ENCODE results near the gene CIAO3.
"Not testable (repeated sequence)": the region's sequence is repeated elsewhere in the genome, so short reads cannot be mapped to it uniquely, and the experiment has no call there.

CIAO3 gene

GRCh38 chr16:692356-693108 lies 48.3 kb downstream of the CIAO3 start:
- DNase-seq (ENCODE audit: low spot score) = no peak
- in situ Hi-C loops (cut with MboI; ENCODE audit: low pct_unique_long_range_greater_than_20kb, low sequenced_read_pairs, unreplicated experiment) = no loop called here
- TF ChIP-seq, protein P1, sequence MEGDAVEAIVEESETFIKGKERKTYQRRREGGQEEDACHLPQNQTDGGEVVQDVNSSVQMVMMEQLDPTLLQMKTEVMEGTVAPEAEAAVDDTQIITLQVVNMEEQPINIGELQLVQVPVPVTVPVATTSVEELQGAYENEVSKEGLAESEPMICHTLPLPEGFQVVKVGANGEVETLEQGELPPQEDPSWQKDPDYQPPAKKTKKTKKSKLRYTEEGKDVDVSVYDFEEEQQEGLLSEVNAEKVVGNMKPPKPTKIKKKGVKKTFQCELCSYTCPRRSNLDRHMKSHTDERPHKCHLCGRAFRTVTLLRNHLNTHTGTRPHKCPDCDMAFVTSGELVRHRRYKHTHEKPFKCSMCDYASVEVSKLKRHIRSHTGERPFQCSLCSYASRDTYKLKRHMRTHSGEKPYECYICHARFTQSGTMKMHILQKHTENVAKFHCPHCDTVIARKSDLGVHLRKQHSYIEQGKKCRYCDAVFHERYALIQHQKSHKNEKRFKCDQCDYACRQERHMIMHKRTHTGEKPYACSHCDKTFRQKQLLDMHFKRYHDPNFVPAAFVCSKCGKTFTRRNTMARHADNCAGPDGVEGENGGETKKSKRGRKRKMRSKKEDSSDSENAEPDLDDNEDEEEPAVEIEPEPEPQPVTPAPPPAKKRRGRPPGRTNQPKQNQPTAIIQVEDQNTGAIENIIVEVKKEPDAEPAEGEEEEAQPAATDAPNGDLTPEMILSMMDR (IDR thresholded peaks at IDR 0.05; ENCODE audit: extremely low read depth, insufficient read depth, missing control alignments) = no peak

- in situ Hi-C loops (cut with MboI; ENCODE audit: low pct_unique_long_range_greater_than_20kb, low sequenced_read_pairs, unreplicated experiment); DNase-seq (ENCODE audit: low spot score): not testable (repeated sequence)
Observed at GRCh38 chr16:691242-691641, 49.6 kb downstream of the CIAO3 start.

DNA sequence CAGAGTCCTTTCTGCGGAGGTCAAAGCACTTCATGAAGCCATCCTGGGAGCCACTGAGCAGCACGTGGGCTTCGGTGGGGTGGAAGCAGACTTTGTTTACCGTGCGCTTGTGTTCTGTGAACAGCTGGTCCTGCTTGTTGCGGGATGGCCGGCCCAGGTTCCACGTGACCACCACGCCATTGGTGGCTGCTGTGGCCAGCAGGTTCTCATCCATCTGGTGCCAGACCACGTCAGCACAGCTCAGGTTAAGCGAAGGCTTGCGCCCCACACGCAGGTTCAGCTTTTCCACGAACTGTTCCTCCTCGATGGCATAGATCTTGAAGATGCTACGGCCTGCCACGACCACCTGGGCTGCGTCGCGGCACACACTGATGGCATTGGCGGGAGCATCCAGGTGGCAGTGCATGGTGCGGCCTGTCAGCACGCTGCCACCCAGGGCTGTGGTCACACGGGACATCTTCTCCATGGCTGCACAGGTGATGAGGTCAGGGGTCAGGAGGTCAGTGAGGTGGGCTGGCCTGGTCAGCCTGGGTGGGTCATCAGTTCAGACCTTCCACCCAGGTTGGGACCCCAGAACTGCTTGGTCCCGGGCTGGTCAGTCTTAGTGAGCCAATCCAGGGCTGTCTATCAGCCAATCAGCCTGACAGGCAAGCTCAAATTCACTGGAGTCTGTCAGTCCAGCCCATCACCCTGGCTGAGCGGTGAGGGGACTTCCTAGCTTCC lies 51.5 kb downstream of the CIAO3 start:
- DNase-seq (ENCODE audit: low spot score) = no peak
- in situ Hi-C loops (cut with MboI; ENCODE audit: low pct_unique_long_range_greater_than_20kb, low sequenced_read_pairs, unreplicated experiment) = no loop called here
- TF ChIP-seq, protein P1 (IDR thresholded peaks at IDR 0.05; ENCODE audit: extremely low read depth, insufficient read depth, missing control alignments) = no peak

- DNase-seq (ENCODE audit: low spot score) = no peak
- TF ChIP-seq, protein P1 (IDR thresholded peaks at IDR 0.05; ENCODE audit: extremely low read depth, insufficient read depth, missing control alignments) = no peak
- in situ Hi-C loops (cut with MboI; ENCODE audit: low pct_unique_long_range_greater_than_20kb, low sequenced_read_pairs, unreplicated experiment) = no loop called here
Observed at GRCh38 chr16:687499-687898, 53.3 kb downstream of the CIAO3 start.

DNA sequence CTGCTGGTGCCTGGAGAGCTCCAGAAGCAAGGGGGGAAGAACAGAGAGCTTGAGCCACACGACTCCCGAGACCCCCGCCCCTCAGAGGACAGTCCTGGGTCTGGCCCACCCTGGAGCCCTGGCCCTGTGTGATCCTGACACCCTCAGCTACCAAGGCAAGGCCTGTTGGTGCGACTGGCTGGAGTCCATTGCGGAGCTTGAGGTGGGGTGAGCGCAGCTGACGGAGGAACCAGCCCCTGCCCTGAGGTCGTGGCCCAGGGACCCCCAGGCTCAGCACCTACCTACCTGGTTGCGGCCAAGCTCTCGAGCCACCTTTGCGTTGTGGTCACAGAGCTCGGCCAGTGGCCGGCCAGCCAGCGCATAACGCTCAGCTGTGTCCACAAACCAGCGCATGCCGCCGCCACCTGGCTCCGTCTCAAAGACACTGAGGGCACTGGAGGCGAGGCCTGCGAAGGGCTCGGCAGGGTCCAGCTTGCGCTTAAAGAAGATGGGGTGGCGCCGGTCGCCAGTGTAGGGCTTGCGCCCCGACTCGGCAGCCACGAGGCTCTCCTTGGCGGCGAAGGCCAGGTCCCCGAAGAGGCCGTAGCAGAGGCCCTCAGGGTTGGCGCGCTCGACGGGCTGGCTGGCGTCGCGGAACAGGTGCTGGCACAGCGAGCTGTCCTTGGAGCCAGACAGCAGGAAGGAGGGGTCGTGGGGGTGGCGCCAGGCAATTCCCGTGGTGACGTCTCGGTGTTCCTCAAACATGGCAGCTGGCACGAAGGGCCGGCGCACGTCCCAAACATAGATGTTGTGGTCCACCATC lies 54.1 kb downstream of the CIAO3 start:
- DNase-seq (ENCODE audit: low spot score) = no peak
- TF ChIP-seq, protein P1 (IDR thresholded peaks at IDR 0.05; ENCODE audit: extremely low read depth, insufficient read depth, missing control alignments) = no peak
- in situ Hi-C loops (cut with MboI; ENCODE audit: low pct_unique_long_range_greater_than_20kb, low sequenced_read_pairs, unreplicated experiment) = no loop called here

GRCh38 chr16:685967-686366 lies 54.8 kb downstream of the CIAO3 start:
- in situ Hi-C loops (cut with MboI; ENCODE audit: low pct_unique_long_range_greater_than_20kb, low sequenced_read_pairs, unreplicated experiment) = no loop called here
- TF ChIP-seq, protein P1 (IDR thresholded peaks at IDR 0.05; ENCODE audit: extremely low read depth, insufficient read depth, missing control alignments) = peak; percentile 42
- no peak for DNase-seq (ENCODE audit: low spot score)

Measured in GM13977 (cell line).